Stimulated activated CD8-positive, alpha-beta memory T cell treated with anti-CD3 and anti-CD28 coated beads, Interleukin-7, amount 100 ng/mL, for 24 hours (primary cell): Measurements from ENCODE around the gene DLGAP1.

Source experiments
- DNase-seq: peaks from one replicate; pipeline ENCODE4 v3.0.0-alpha.2; 2020; ENCODE audit warnings: low read depth

The DLGAP1 gene

GRCh38 chr18:3450012-3450798, 1004.9 kb downstream of the DLGAP1 start, which contains the start of gene TGIF1:
TGIF1 (plus strand) TSS chr18:3450172; CDS start chr18:3450490, 318 bp downstream.
- no peak for DNase-seq

GRCh38 chr18:3449512-3450011, 1005.5 kb downstream of the DLGAP1 start:
- DNase-seq, result no peak

GRCh38 chr18:3448838-3449511, 1006.1 kb downstream of the DLGAP1 start:
- no peak for DNase-seq

GRCh38 chr18:3447895-3448837, 1006.9 kb downstream of the DLGAP1 start:
- DNase-seq, result no peak

GRCh38 chr18:3447068-3447894, 1007.8 kb downstream of the DLGAP1 start:
- DNase-seq, result no peak
